GM19455 (cell line): Measurements from ENCODE around the gene DNASE1L2.
"Not testable (repeated sequence)": the region's sequence is repeated elsewhere in the genome, so short reads cannot be mapped to it uniquely, and the experiment has no call there.

Experiments used
- ATAC-seq: cut with Tn5 transposase; IDR thresholded peaks from one replicate; pipeline ENCODE4 v1.9.1; 2021; ENCODE audit not compliant: unreplicated experiment

DNASE1L2 gene

GRCh38 chr16:2203119-2203688 is 33.0 kb upstream of the DNASE1L2 start:
- ATAC-seq, result not testable (repeated sequence)

GRCh38 chr16:2204416-2205103 is 31.7 kb upstream of the DNASE1L2 start:
- ATAC-seq, result peak; percentile 7

- peak; percentile 63 for ATAC-seq
Observed at GRCh38 chr16:2205104-2205966, 30.9 kb upstream of the DNASE1L2 start, which contains the start of gene MLST8. Gene MLST8 (plus strand): TSS chr16:2205454. CDS start chr16:2206086, 632 bp downstream.

GRCh38 chr16:2205967-2206313 is 30.3 kb upstream of the DNASE1L2 start:
- ATAC-seq, result no peak

- no peak for ATAC-seq
Observed at GRCh38 chr16:2206420-2206779, 29.8 kb upstream of the DNASE1L2 start.

GRCh38 chr16:2206780-2207433 is 29.3 kb upstream of the DNASE1L2 start:
- no peak for ATAC-seq

- no peak for ATAC-seq
Observed at GRCh38 chr16:2207872-2208271, 28.4 kb upstream of the DNASE1L2 start.

- no peak for ATAC-seq
Observed at GRCh38 chr16:2208308-2208707, 27.9 kb upstream of the DNASE1L2 start.

GRCh38 chr16:2208772-2209171 is 27.5 kb upstream of the DNASE1L2 start:
- no peak for ATAC-seq

GRCh38 chr16:2209258-2210008 is 26.8 kb upstream of the DNASE1L2 start:
- ATAC-seq, result no peak

- ATAC-seq, result no peak
Observed at GRCh38 chr16:2210009-2210332, 26.3 kb upstream of the DNASE1L2 start.

- no peak for ATAC-seq
Observed at GRCh38 chr16:2210386-2211365, 25.6 kb upstream of the DNASE1L2 start, which contains the start of gene BRICD5. Gene BRICD5 (minus strand): TSS chr16:2210863. CDS start chr16:2210833, 30 bp downstream.

GRCh38 chr16:2211923-2212347 is 24.3 kb upstream of the DNASE1L2 start:
- no peak for ATAC-seq

GRCh38 chr16:2212362-2213324 is 23.6 kb upstream of the DNASE1L2 start:
- ATAC-seq, result no peak

- ATAC-seq, result peak; percentile 20
Observed at GRCh38 chr16:2213817-2214718, 22.2 kb upstream of the DNASE1L2 start.

GRCh38 chr16:2214719-2214968 is 21.6 kb upstream of the DNASE1L2 start, which contains the start of gene PGP:
Gene PGP (minus strand): TSS chr16:2214840. CDS start chr16:2214777, 63 bp downstream.
- ATAC-seq, result no peak

GRCh38 chr16:2216330-2216729 is 19.9 kb upstream of the DNASE1L2 start:
- no peak for ATAC-seq
